Activated naive CD8-positive, alpha-beta T cell treated with anti-CD3 and anti-CD28 coated beads, Interleukin-2, amount 10 ng/mL, durations not matched to agents 7 days and 5 days (primary cell): ENCODE measurements around the gene PEX26. TPM values are rescaled to one million over a fixed set of nuclear protein-coding genes. Genes with fewer than 3 reads are reported as not detected.
"Not testable (repeated sequence)": the region's sequence is repeated elsewhere in the genome, so short reads cannot be mapped to it uniquely, and the experiment has no call there.

Experiments
- ATAC-seq: fragments of 150-1000 bp; cut with Tn5 transposase; one replicate; pipeline ENCODE4 v1.10.0; 2021; ENCODE audit warnings: low read depth, moderate library complexity
- POLR2A ChIA-PET: fragments of 350-600 bp; sonication (Branson Sonifier 250); formaldehyde crosslinking; loops from one replicate; lab custom pipeline; 2021; ENCODE audit warnings: antibody characterized with exemption; lab: Charles Lee
- DNase-seq: peaks from one replicate; pipeline ENCODE4 v3.0.0; 2021
- H3K27ac Mint-ChIP-seq: one replicate; pipeline ENCODE4 v1.8.0; 2022; ENCODE audit warnings: mild to moderate bottlenecking, mixed read lengths
- H3K27me3 Mint-ChIP-seq: one replicate; pipeline ENCODE4 v1.8.0; 2022; ENCODE audit warnings: mild to moderate bottlenecking, moderate library complexity, mixed read lengths
- H3K36me3 Mint-ChIP-seq: one replicate; pipeline ENCODE4 v1.8.0; 2021; ENCODE audit warnings: mild to moderate bottlenecking, mixed read lengths
- H3K4me1 Mint-ChIP-seq: one replicate; pipeline ENCODE4 v1.8.0; 2021; ENCODE audit warnings: mixed read lengths
- H3K4me3 Mint-ChIP-seq: one replicate; pipeline ENCODE4 v1.8.0; 2022; ENCODE audit warnings: mild to moderate bottlenecking, moderate library complexity, mixed read lengths
- H3K9me3 Mint-ChIP-seq: one replicate; pipeline ENCODE4 v1.8.0; 2021; ENCODE audit warnings: mixed read lengths
- total RNA-seq, 2 experiments: library from RNA; stranded (reverse); gene quantifications; one replicate each; pipeline ENCODE4 v1.2.3, GENCODE V29; 2021

The PEX26 gene
- total RNA-seq, 2 experiments from 2014 or later, result 36.0 to 37.2 TPM

DNA sequence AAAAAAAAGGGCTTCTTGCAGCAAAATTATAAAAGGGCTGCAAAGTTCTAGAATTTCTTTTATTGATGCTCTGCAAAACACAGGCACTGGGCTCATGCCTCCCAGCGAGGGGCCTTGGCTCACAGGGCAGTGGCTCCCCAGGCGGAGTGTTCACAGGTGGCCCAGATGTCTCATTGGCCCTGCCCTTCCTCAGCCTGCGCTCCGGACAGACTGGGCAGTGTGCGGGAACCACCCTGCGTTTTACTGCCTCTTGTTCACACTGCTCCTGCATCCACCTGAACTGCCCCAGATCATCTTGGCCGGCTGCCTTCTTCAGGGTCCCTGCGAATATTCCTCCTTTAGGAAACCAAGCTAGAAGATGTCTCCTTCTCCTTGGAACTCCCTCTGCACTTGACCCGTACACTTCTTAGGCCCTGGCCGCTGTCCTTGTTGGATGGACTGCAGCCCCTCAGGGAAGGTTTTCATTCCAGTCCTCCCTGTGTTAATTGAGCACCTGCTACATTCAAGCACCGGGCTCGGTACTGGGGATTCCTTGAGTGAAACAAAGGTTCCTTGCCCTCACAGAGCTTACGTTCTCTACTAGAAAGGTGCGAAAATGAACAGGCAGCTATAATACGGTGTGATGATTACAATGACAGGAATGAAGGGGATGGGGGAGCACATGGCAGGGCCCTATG, 37.3 kb downstream of the PEX26 start:
- no peaks in the 10 kb centered on the region for H3K36me3 Mint-ChIP-seq
- H3K4me1 Mint-ChIP-seq, result peaks cover 35% of the 10 kb centered on the region
- no peak overlapping the region for H3K4me3 Mint-ChIP-seq
- DNase-seq, result no peak
- no peak for ATAC-seq
- POLR2A ChIA-PET, result no interaction called here
- no peaks in the 10 kb centered on the region for H3K9me3 Mint-ChIP-seq
- peaks cover 27% of the 10 kb centered on the region for H3K27me3 Mint-ChIP-seq
- H3K27ac Mint-ChIP-seq, result no peak overlapping the region

DNA sequence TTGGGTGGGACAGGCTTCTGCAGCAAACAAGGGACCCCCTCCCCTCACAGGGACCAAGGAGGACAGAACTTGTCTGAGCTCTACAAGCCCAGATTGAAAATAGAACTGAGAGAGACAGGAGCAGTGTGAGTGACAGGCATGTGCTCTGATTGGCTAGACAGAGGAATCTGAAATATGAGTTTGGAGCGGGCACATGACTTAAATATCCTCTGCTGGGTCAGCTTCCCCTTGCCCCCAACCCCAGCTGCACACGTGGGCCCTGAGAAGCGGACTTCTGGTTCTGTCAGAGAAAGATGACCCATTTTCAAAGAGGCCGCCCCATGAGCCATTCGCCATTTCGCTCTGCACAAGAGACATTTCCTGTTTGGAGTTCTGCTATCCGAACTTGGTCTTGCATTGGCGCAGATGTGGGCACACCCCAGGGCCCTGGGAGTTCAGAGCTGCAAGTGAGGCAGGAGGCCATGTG, 38.1 kb downstream of the PEX26 start:
- H3K36me3 Mint-ChIP-seq, result no peaks in the 10 kb centered on the region

DNA sequence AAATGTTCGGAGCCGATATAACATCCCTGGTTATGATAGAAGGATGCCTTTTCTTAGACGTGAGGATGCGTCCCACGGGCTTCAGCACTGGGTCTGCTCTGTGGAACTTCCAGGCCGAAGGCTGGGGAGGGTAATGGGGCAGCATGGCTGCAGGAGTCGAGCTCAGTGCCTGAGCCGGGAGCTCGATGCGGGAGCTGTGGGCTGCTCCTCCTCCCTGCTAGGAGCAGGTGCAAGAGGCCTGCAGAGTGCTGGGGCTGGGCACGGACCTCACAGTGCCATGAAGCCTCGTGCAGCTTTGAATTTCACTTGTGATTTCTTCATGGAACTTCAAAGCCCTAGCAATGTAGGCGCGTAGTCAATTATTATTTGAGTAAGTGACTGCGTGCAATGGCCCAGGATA, 38.8 kb downstream of the PEX26 start:
- Mint-ChIP-seq H3K27me3 (peaks cover 15% of the 10 kb centered on the region), H3K36me3 (no peaks in the 10 kb centered on the region), H3K4me3 (no peak overlapping the region), H3K9me3 (no peaks in the 10 kb centered on the region), H3K4me1 (peaks cover 34% of the 10 kb centered on the region), H3K27ac (no peak overlapping the region)
- no peak for DNase-seq
- no peak for ATAC-seq
- POLR2A ChIA-PET, result no interaction called here

More for the DNA sequence above, 38.1 kb downstream of the PEX26 start:
- POLR2A ChIA-PET, result no interaction called here
- ATAC-seq, result no peak
- Mint-ChIP-seq H3K27me3 (peaks cover 22% of the 10 kb centered on the region), H3K9me3 (no peaks in the 10 kb centered on the region), H3K4me3 (no peak overlapping the region), H3K27ac (no peak overlapping the region), H3K4me1 (peaks cover 34% of the 10 kb centered on the region)
- DNase-seq, result no peak

DNA sequence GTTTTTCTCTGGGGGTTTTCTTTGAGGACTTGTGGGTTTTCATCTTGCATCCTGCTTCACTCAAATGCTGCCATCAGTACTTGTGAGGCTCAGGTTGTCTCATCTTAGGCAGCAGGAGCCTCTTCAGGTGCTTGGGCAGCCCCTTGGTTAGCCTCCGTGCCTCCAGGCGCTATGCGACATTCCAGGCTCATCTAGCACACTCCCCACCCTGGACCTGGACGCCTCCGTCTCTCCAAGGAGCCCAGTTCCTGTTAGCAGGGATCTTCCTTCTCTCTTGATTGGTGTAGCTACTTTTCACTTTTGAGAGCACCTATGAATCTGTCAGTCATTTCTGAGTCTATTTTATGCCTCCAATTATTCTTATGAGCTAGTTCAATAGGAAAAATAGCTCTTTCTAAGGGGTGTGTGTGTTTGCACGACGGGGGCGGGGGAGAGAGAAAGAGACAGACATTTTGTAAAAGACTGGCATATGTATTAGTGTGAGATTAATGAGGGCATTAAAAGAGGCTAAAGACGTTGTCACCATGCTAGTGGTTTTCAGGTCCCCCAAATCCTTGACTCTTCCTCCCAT, 40.6 kb downstream of the PEX26 start:
- peaks cover 32% of the 10 kb centered on the region for H3K4me1 Mint-ChIP-seq
- ATAC-seq (no peak), DNase-seq (no peak)
- POLR2A ChIA-PET, result no interaction called here
- no peaks in the 10 kb centered on the region for H3K9me3 Mint-ChIP-seq
- H3K4me3 Mint-ChIP-seq, result no peak overlapping the region
- H3K27ac Mint-ChIP-seq, result no peak overlapping the region
- no peaks in the 10 kb centered on the region for H3K27me3 Mint-ChIP-seq
- no peaks in the 10 kb centered on the region for H3K36me3 Mint-ChIP-seq

DNA sequence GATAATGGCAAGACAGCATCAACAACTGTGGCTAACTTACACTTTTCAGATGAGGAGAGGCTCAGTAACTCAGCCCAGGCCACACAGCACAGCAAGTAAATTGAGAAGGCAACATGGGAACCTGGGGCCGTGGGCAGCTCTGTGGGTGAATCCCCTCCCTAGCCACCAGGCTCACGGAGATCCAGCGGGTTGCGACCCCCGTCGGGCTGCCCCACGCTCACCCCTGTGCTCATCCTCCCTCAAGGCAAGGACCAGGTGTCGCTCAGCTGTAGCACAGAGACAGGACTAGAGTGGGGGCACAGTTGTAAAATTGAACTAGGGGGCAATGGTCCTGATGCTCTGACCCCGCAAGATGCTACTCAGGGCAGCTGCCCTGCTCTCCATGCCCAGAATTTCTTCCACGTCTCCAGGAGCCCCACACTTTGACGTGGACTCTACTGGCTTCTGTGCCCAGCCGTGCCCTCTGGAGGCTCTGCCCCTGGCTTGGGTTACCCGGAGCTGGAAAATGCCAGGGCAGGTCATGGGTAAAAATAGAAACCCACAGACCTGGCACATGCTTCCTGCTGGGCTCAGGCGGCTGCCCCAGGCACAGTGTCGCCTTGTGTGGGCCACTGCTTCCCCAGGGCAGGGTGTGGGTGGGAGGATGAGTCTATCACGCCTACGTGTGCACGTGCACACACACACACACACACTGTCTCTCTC, 41.8 kb downstream of the PEX26 start:
- H3K27ac Mint-ChIP-seq, result no peak overlapping the region
- no peaks in the 10 kb centered on the region for H3K9me3 Mint-ChIP-seq
- no peak overlapping the region for H3K4me3 Mint-ChIP-seq
- POLR2A ChIA-PET, result interaction anchor here (0.7 kb wide), 1 partner anchor 42 kb away, joined by 3 read pairs; the partner anchor contains the start of gene PEX26
- ATAC-seq (peak; percentile 63), DNase-seq (no peak)
- H3K36me3 Mint-ChIP-seq, result no peaks in the 10 kb centered on the region
- no peaks in the 10 kb centered on the region for H3K27me3 Mint-ChIP-seq
- H3K4me1 Mint-ChIP-seq, result peaks cover 21% of the 10 kb centered on the region

DNA sequence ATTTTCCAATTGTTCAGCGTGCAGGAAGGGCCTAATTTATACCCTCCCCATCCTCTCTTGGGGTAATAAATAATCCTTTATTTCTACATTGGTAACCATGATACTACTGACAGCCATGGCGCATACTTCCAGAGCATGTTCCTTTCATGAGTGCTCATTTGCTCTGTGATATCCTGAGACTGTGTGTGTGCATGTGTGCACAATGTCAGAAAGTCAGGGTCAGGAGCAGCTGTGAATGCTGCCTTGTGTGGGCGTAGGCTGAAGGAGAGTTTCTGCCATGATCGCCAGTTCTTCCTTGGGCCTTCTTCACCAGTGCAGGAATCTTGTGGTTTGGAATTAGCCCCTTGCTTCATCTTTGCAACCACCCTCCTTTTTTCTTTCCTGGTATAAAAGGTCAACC, 43.1 kb downstream of the PEX26 start:
- no peaks in the 10 kb centered on the region for H3K36me3 Mint-ChIP-seq
- H3K27me3 Mint-ChIP-seq, result no peaks in the 10 kb centered on the region
- POLR2A ChIA-PET, result no interaction called here
- H3K27ac Mint-ChIP-seq, result no peak overlapping the region
- peaks cover 15% of the 10 kb centered on the region for H3K4me1 Mint-ChIP-seq
- H3K9me3 Mint-ChIP-seq, result no peaks in the 10 kb centered on the region
- no peak overlapping the region for H3K4me3 Mint-ChIP-seq
- no peak for ATAC-seq
- DNase-seq, result no peak

DNA sequence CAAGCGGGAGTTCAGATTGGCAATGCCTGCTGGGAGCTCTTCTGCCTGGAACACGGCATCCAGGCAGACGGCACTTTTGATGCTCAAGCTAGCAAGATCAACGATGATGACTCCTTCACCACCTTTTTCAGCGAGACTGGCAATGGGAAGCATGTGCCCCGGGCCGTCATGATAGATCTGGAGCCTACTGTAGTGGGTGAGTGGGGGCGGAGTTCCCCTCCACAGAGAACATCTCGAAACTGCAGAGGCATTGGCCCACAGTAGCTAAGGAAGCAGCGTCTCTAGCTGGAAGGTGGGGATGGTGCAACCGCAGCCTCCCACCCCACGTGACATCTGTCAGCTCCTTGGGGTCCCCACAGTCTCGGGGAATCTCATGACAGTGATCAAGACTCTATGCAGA, 43.7 kb downstream of the PEX26 start:
- H3K27ac Mint-ChIP-seq, result no peak overlapping the region
- H3K9me3 Mint-ChIP-seq, result no peaks in the 10 kb centered on the region
- DNase-seq (no peak), ATAC-seq (no peak)
- no peaks in the 10 kb centered on the region for H3K27me3 Mint-ChIP-seq
- no peaks in the 10 kb centered on the region for H3K36me3 Mint-ChIP-seq
- peaks cover 15% of the 10 kb centered on the region for H3K4me1 Mint-ChIP-seq
- H3K4me3 Mint-ChIP-seq, result no peak overlapping the region
- POLR2A ChIA-PET, result no interaction called here

DNA sequence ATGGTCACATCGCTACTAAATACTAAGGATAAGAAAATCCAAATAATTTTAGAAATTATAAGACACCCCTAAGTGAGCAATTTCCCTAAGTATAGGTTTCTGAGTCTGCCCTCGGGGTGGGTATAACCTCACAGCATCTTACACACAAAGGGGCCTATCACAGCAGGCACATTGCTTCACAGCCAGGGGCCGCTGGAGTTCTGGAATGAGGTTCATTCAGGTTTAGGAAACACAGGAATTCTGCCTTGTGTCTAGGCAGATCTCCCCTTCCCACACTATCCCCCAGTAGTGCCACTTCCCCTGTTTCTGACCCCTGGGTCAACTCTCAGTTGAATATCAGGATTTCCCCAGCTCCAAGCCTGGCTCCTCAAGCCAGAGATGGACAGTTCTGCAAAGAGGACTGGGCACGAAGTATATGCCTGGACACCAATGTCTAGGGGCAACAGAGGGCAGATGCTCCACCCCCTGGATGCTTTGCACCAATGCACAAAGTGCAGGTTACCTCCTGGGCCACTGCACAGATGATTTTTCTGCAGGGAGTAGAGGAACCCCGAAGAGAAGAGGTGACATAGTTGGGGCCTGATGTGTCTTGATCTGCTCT, 44.3 kb downstream of the PEX26 start:
- Mint-ChIP-seq H3K4me1 (peaks cover 15% of the 10 kb centered on the region), H3K36me3 (peaks cover 2% of the 10 kb centered on the region), H3K27me3 (no peaks in the 10 kb centered on the region), H3K27ac (no peak overlapping the region), H3K4me3 (no peak overlapping the region), H3K9me3 (no peaks in the 10 kb centered on the region)
- POLR2A ChIA-PET, result no interaction called here
- DNase-seq (no peak), ATAC-seq (no peak)

DNA sequence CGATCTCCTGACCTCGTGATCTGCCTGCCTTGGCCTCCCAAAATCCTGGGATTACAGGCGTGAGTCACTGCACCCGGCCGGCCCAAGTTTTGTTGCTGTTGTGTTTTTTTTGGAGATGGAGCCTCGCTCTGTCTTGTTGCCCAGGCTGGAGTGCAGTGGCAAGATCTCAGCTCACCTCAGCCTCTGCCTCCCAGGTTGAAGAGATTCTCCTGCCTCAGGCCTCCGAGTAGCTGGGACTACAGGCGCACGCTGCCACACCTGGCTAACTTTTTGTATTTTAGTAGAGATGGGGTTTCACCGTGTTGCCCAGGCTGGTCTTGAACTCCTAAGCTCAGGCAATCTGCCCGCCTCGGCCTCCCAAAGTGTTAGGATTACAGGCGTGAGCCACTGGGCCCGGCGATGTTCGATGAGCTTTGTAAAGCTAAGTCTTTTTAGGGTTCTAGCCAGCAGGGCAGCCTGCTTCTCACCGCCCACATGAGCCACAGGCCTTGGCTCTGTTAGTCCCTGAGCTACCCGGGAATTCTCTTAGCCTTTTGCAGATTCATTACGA, 45.8 kb downstream of the PEX26 start:
- not testable (repeated sequence) for H3K36me3 Mint-ChIP-seq, H3K27ac Mint-ChIP-seq, ATAC-seq, H3K27me3 Mint-ChIP-seq, DNase-seq, H3K4me3 Mint-ChIP-seq, H3K9me3 Mint-ChIP-seq
- POLR2A ChIA-PET, result interaction anchor here (0.6 to 1.5 kb wide), 2 partner anchors 12 to 1065 kb away, joined by 3 to 5 read pairs; no protein-coding TSS in a partner anchor
- peaks cover 12% of the 10 kb centered on the region for H3K4me1 Mint-ChIP-seq

DNA sequence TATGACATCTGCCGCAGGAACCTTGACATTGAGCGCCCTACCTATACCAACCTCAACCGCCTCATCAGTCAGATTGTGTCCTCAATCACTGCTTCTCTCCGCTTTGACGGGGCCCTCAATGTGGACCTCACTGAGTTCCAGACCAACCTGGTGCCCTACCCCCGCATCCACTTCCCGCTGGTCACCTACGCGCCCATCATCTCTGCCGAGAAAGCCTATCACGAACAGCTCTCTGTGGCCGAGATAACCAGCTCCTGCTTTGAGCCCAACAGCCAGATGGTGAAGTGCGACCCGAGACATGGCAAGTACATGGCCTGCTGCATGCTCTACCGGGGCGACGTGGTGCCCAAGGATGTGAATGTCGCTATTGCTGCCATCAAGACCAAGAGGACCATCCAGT, 48.8 kb downstream of the PEX26 start:
- Mint-ChIP-seq H3K36me3 (peaks cover 5% of the 10 kb centered on the region), H3K4me3 (no peak overlapping the region), H3K27ac (no peak overlapping the region), H3K27me3 (no peaks in the 10 kb centered on the region), H3K4me1 (peaks cover 4% of the 10 kb centered on the region), H3K9me3 (no peaks in the 10 kb centered on the region)
- POLR2A ChIA-PET, result interaction anchor here (0.6 to 1.1 kb wide), 2 partner anchors 23 to 49 kb away, joined by 3 to 5 read pairs; partner anchors contain the start of genes PEX26 and USP18
- DNase-seq (no peak), ATAC-seq (no peak)

DNA sequence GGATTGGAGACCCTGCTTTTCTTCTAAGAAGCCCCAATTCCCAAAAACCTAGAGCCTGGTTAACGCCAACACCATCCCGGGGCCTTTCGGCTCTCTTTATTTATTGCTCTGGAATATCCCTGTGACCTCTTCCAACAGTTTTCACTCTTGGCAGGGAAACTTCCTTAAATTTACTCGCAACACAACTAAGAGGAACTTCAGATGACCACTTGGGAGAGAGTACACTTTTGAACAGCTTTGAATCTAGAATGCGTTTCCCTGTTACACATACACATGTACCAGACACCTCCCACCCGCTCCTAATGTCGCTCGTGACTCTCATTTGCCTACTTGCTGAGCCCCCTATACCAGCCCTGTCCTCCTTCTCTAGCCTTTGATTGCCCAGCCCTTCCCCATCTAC, 52.2 kb downstream of the PEX26 start:
- Mint-ChIP-seq H3K9me3 (no peaks in the 10 kb centered on the region), H3K36me3 (peaks cover 7% of the 10 kb centered on the region), H3K4me3 (no peak overlapping the region), H3K27me3 (no peaks in the 10 kb centered on the region), H3K27ac (no peak overlapping the region), H3K4me1 (peaks cover 6% of the 10 kb centered on the region)
- no peak for ATAC-seq
- DNase-seq, result no peak
- POLR2A ChIA-PET, result interaction anchor here (0.6 kb wide), 1 partner anchor 18 kb away, joined by 4 read pairs; no protein-coding TSS in a partner anchor

DNA sequence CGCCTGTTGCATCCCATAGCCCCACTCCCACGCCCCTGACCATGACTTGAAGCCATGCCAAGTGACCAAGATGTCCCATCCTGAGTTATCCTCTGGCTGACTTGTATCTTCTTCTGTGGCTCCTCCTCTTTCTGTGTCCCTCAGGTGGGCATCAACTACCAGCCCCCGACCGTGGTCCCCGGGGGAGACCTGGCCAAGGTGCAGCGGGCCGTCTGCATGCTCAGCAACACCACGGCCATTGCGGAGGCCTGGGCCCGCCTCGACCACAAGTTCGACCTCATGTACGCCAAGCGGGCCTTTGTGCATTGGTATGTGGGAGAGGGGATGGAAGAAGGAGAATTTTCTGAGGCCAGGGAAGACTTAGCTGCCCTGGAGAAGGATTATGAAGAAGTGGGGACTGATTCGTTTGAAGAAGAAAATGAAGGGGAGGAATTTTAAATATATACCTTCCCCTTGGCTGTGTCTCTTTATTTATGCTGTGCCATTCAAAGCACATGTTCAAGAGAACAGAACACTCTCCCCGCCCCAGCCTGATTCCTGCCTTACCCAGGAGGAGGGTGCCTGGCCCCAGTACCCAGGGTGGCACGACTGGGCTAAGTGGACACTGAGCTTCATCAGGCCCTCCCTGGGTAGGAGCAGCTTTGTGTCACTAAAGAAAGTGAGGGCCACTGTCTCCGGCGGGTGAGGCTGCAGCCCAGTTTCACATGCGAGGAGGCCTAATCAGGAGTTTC, 53.1 kb downstream of the PEX26 start:
- no peak for DNase-seq
- no peaks in the 10 kb centered on the region for H3K27me3 Mint-ChIP-seq
- no peak overlapping the region for H3K27ac Mint-ChIP-seq
- peaks cover 7% of the 10 kb centered on the region for H3K36me3 Mint-ChIP-seq
- no peaks in the 10 kb centered on the region for H3K9me3 Mint-ChIP-seq
- no peak for ATAC-seq
- no peak overlapping the region for H3K4me3 Mint-ChIP-seq
- H3K4me1 Mint-ChIP-seq, result peaks cover 6% of the 10 kb centered on the region
- POLR2A ChIA-PET, result no interaction called here

DNA sequence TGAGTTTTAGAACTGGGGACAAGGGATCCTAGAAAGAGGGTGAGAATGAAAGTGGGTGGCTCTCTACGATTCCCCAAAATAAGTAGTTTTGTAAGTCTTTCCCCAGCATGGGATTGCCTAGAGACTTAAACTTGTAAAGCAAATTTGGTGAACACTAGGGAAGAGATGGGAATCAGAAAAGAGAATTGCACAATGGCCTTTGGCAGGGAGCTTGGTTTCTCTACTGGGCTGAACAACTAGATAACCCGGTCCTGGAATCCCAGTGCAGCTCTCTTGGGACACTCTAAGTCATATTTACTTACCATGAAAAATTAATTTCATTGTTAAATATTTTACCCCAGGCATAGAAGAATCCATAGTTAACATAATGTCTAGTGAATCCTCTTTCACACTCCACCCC, 55.7 kb downstream of the PEX26 start:
- Mint-ChIP-seq H3K4me1 (peaks cover 6% of the 10 kb centered on the region), H3K4me3 (no peak overlapping the region), H3K9me3 (no peaks in the 10 kb centered on the region), H3K27ac (no peak overlapping the region), H3K27me3 (no peaks in the 10 kb centered on the region), H3K36me3 (peaks cover 10% of the 10 kb centered on the region)
- DNase-seq (no peak), ATAC-seq (no peak)
- POLR2A ChIA-PET, result no interaction called here
